Measurements from ENCODE around the gene GTF2F1.

DNA sequence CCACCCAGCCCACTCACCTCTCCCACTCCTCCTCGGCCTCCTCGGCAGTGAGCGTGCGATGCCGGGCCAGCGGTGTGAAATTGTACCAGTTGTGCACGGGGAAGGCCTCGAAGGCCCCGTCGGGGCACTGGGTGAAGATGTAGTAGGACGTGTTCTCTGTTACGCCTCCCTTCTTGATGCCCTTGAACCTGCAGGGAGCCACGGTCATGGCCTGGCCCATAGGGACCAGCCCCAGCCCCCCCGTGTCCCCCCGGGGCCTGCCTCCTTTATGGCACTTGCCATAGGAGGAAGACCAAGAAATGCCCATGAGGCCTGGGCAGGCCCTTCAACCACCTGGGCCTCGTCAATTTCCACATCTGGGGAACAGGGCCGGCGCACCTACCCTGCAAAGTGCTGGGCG is 5.6 kb downstream of the GTF2F1 start:
- TF ChIP-seq REST (IDR thresholded peaks at IDR 0.05; ENCODE audit: insufficient replicate concordance, low read depth) (no peak), CTCF (IDR thresholded peaks at IDR 0.05; ENCODE audit: insufficient read depth, low read length) (no peak)
